ENCODE measurements around the gene DLGAP1.

DLGAP1 gene

DNA sequence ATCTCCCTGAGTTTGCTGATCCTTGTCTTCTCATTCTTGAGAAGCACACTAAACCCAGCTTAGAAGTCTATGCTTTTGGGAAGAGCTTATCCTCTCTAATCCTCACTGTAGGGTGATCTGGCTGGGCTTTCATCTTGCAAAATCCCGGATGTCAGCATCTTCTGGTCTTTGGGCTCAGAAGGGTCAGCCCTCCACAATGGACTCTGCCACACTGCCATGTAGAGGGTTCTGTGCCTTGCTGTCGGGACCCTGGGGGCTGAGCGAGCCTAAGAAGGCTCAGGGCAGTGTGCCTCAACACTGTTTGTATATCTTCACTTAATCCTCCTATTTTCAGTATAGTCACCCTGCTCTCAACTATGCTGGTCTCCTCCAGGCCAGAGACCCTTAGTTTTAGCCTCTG lies 902.8 kb downstream of the DLGAP1 start:
- DNase-seq: no peak
- intact Hi-C loops (cut with DNase I): no loop called here

GRCh38 chr18:3547891-3548615 lies 907.1 kb downstream of the DLGAP1 start:
- no peak for DNase-seq
- intact Hi-C loops (cut with DNase I): no loop called here

- intact Hi-C loops (cut with DNase I): no loop called here
- no peak for DNase-seq
Measured at GRCh38 chr18:3546106-3546505, 909.0 kb downstream of the DLGAP1 start.

DNA sequence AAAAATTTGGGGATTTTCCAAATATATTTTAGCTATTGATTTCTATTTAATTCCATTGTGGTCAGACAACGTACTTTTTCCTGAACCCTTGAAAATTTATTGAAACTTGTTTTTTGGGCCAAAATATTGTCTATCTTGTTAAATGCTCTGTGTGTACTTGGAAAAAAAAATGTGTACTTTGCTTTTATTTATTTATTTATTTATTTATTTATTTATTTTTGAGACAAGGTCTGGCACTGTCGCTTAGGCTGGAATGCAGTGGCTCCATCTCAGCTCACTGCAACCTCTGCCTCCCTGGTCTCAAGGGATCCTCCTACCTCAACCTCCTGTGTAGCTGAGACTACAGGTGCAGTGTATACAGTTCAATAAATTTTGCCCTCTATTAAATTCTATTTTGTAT lies 910.6 kb downstream of the DLGAP1 start:
- no peak for DNase-seq
- intact Hi-C loops (cut with DNase I): no loop called here

- intact Hi-C loops (cut with DNase I): no loop called here
- no peak for DNase-seq
Measured at GRCh38 chr18:3541549-3542386, 913.3 kb downstream of the DLGAP1 start.

GRCh38 chr18:3540805-3541548 lies 914.1 kb downstream of the DLGAP1 start:
- no peak for DNase-seq
- intact Hi-C loops (cut with DNase I): no loop called here

- no peak for DNase-seq
- intact Hi-C loops (cut with DNase I): no loop called here
Measured at GRCh38 chr18:3538954-3539617, 916.0 kb downstream of the DLGAP1 start.

DNA sequence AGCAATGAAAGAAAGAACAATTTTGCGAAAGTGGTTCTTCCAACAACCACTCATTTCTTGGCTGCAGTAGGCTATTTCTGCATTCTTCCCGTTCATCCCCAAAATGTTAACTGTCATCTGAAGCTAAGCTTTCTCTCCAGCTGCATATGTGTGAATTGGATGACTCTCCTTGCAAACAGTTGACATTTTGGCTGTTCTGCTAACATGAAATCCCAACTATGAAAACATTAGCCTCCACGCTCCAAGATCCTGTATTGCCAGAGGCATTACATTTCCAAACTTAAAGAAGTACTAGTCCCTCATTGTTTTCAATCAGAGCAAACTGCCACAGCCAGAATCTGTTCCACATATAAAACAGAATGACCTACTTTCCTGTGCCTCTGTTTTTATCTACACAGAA lies 916.7 kb downstream of the DLGAP1 start:
- no peak for DNase-seq
- intact Hi-C loops (cut with DNase I): no loop called here

- intact Hi-C loops (cut with DNase I): no loop called here
- DNase-seq: no peak
Measured at GRCh38 chr18:3530807-3531206, 924.3 kb downstream of the DLGAP1 start.

- intact Hi-C loops (cut with DNase I): loop anchor here (10.0 kb wide), 2 partner anchors 55 to 75 kb away; partner anchors contain the start of gene TGIF1
- DNase-seq: no peak
Measured at GRCh38 chr18:3529601-3530000, 925.5 kb downstream of the DLGAP1 start.

DNA sequence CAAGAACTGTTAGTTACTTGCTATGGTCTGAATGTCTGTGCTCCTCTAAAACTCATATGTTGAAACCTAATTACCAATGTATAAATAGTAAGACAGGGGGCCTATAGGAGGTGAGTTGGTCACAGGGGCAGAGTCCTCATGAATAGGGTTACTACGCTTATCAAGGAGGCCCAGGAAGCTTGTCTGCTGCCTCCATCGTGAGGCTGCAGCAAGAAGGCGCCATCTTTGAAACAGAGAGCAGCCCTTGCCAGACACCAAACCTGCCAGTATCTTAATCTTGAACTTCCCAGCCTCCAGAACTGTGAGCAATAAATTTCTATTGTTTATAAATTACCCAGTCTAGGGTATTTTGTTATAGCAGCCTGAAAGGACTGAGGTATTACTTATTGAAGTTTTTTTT lies 926.0 kb downstream of the DLGAP1 start:
- intact Hi-C loops (cut with DNase I): loop anchor here (10.0 kb wide), 2 partner anchors 56 to 74 kb away; partner anchors contain the start of gene TGIF1

DNA sequence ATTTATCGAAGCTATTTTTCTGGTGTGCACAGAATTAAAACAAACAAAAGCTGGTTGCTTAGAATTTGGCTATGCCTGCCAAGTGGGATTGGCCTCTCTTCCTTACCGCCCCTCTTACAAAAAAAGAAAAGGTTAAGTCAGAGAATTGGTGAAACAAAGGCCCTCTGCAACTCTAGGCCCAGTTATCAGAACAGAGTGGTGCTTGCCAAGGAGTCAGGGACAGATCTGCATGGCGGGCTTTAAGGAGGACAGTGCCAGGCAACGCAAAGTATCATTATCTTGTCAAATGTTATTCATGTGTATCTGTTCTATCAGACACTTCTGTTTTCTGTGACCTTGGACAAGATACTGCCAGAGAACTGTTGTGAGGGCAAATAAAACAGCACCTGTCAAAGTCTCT lies 926.9 kb downstream of the DLGAP1 start:
- no peak for DNase-seq
- intact Hi-C loops (cut with DNase I): loop anchor here (10.0 kb wide), 2 partner anchors 57 to 73 kb away; partner anchors contain the start of gene TGIF1

More for the DNA sequence above, 926.0 kb downstream of the DLGAP1 start:
- DNase-seq: no peak

- peak in 27 of 42 donors; percentile 8 to 77 (median 43) for DNase-seq
- intact Hi-C loops (cut with DNase I): loop anchor here (10.0 kb wide), 2 partner anchors 58 to 72 kb away; partner anchors contain the start of gene TGIF1
Measured at GRCh38 chr18:3526421-3527354, 928.4 kb downstream of the DLGAP1 start.

- intact Hi-C loops (cut with DNase I): loop anchor here (10.0 kb wide), 2 partner anchors 59 to 71 kb away; partner anchors contain the start of gene TGIF1
- peak in 41 of 42 donors; percentile 19 to 82 (median 61) for DNase-seq
Measured at GRCh38 chr18:3525870-3526420, 929.2 kb downstream of the DLGAP1 start.

- intact Hi-C loops (cut with DNase I): loop anchor here (10.0 kb wide), 2 partner anchors 60 to 70 kb away; partner anchors contain the start of gene TGIF1
- DNase-seq: peak in 20 of 42 donors; percentile 10 to 59 (median 37)
Measured at GRCh38 chr18:3524706-3525105, 930.4 kb downstream of the DLGAP1 start.

- no peak for DNase-seq
- intact Hi-C loops (cut with DNase I): loop anchor here (10.0 kb wide), 2 partner anchors 64 to 66 kb away; partner anchors contain the start of gene TGIF1
Measured at GRCh38 chr18:3520230-3521085, 934.6 kb downstream of the DLGAP1 start.

Measured in head of caudate nucleus (tissue), 42 donors.